ENCODE results near the gene BCL2L14.

BCL2L14 gene

GRCh38 chr12:12064596-12064995 lies 6.1 kb upstream of the BCL2L14 start:
- DNase-seq, result no peak

DNA sequence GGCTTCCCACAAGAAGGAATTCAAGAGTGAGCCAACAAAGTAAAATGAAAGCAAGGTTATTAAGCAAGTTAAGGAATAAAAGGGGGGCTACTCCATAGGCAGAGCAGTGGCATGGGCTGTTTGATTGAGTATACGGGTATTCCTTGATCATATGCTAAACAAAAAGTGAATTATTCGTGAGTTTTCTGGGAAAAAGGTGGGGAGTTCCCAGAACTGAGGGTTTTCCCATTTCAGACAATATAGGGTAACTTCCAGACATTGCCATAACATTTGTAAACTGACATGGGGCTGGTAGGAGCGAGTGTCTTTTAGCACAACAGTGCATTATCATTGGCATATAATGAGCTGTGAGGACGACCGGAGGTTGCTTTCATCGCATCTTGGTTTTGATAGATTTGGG lies 2.0 kb upstream of the BCL2L14 start:
- peak; percentile 81 to 82 for DNase-seq

GRCh38 chr12:12069821-12070548 lies 754 bp upstream of the BCL2L14 start:
- DNase-seq, result peak; percentile 91 to 94

GRCh38 chr12:12072064-12072760 lies 1.5 kb downstream of the BCL2L14 start:
- no peak for DNase-seq

- DNase-seq, result no peak
These were observed 8.6 kb downstream of the BCL2L14 start for GRCh38 chr12:12079291-12079690.

DNA sequence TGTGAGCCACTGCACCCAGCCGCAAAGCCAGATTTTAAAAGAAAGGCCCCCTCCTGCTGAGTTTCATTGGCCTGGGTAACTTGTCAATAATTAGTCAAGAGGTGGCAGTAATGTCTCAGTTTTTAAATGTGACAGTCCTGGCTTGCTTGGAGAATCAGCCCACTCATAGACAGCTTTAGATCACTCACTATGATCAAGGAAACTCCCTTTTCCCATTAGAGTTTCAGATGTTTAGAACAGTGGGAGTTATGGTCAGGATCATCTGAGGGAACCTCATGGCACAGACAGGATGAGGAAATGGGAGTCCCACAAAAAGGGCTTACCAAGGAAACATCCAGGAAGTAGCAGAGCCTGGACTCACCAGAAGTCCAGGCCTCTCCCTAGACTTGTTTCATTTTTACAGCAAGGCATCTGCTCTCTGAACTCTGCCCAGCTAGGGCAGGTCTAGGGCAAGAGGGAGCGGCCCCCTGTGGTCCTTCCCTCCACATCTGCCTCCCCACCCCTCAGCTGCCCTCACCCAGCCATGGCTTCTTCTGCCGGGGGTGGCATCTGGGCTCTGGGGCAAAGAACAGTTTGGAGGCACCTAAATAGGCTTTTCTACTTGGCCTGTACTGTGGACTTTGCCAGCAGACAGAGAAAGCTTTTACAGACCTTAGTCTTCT lies 11.2 kb downstream of the BCL2L14 start:
- peak; percentile 78 to 87 for DNase-seq

- no peak for DNase-seq
These were observed 12.9 kb downstream of the BCL2L14 start for GRCh38 chr12:12083688-12084087.

DNA sequence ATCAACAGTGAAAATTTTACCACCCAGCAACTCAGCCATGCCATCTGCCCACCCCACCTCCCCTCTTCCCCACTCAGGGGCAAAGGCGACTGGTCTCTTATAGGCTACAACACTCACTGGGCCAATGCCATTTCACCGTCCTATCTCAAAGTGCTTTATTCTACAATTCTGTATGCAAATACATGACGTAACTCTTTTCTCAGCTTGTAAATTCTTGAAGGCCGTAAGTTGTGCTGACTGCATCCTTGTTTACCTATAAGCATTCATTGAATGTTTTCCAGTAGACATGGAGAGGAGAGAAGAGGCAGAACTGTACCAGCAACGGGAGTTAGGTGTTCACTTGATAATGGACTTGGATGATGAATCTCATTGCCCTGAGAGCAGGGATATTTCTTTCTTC lies 15.6 kb downstream of the BCL2L14 start:
- DNase-seq, result no peak

GRCh38 chr12:12086973-12087692 lies 16.4 kb downstream of the BCL2L14 start:
- DNase-seq, result no peak

DNA sequence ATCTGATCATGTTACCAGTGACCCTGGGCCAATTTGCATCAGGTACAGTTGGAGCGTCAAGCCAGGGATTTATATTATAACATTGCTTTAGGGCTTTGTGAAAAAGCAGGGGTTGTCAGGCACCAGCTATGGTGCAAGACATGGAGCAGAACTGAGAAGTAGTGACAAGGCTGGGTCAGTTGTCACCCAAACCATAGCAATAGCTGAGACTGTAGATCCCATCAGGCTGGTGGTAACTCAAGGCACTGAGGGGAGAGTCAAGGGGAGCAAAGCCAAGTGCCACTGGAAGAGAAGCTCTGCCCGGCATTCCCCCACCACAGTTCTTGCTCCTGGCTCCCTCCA lies 16.9 kb downstream of the BCL2L14 start:
- DNase-seq, result no peak

- no peak for DNase-seq
These were observed 17.4 kb downstream of the BCL2L14 start for GRCh38 chr12:12088147-12088546.

- DNase-seq, result no peak
These were observed 18.0 kb downstream of the BCL2L14 start for GRCh38 chr12:12088761-12089160.

DNA sequence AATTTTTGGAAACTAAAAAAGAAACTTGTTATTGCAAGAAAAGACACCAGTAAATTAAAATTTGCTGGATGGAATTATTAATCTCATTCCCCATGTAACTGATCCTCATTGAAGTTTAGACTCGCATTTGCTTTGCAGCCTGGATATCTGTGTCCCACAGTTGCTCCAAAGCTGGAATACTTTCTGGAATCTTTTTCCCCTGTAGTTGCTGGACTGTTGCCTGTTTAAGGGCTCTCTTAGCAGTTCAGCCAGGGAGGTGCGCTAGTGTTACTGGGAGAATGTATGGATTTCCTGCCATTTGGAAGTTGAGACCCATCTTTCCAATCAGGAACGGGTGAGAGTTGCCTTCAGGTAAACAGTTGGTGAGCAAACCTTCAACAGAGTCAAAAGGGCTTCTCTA lies 20.3 kb downstream of the BCL2L14 start:
- no peak for DNase-seq

DNA sequence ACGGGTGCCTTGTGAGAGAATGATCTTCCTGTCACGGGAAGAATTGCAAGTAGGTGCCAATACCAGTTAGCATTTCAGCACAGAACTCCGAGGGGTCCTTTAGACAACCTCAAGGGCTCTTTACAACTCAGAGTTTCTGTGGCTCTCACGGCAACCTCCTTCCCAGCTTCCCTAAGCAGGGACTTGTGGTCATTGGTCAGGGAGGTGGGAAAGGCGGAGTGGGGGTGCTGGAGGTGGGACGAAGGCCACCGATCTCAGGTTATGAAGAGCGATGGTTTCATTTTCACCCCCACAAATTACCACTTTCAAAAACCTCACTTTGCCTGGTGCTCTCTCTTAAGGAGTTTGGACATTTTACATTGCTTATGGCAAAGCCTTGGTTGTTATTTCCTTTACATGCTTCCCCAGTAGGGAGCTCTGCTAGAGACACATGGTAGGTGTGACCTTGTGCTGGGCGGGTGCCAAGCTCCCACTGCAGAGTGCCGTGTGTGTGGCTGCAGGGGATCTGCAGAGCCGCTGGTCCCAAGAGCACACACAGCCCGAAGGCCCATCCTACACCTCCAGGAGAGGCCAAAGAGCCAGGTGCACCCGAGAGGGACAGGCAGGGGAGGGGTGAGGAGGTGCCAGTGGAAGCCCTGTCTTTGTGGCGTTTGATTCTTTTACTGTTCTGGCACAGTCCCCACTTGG lies 21.4 kb downstream of the BCL2L14 start:
- no peak for DNase-seq

GRCh38 chr12:12094481-12094880 lies 23.7 kb downstream of the BCL2L14 start:
- DNase-seq, result no peak

- no peak for DNase-seq
These were observed 24.3 kb downstream of the BCL2L14 start for GRCh38 chr12:12095021-12095420.

GRCh38 chr12:12097891-12098690 lies 27.4 kb downstream of the BCL2L14 start:
- no peak for DNase-seq

DNA sequence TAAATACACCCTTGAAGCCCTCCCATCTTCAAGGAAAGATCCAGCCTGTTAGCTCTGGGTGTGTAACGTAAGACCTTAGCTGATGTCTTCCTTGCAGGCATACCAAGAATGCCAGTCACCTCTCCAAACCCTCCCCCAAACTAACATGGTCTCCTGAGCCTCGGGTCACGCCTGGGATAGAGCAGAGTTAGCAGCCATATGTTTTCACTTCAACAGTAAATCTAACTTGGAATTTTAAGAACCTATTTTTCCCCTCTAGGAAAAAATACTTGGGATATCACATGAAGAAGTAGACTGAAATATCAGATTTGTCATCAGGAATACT lies 27.9 kb downstream of the BCL2L14 start:
- DNase-seq, result no peak

DNA sequence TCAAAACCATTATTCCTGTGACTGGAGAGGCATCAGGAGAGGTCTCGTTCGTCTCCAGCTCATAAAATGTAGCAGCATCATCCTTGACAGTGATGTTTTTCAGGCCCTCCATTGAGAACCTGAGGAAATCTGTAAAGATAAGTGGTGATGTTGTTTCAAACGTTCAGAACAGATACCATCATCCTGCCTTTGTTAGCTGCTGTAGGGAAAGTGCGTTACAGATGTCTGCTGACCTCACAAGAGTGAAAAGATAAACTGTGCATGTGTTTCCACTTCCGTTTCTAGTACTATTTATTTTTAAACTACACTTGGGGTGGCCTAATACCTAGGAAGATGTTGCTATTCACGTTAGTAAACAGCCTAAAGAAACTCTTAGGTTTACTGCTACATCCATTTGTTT lies 28.4 kb downstream of the BCL2L14 start:
- DNase-seq, result no peak

GRCh38 chr12:12107678-12108077 lies 36.9 kb downstream of the BCL2L14 start:
- DNase-seq, result no peak

DNA sequence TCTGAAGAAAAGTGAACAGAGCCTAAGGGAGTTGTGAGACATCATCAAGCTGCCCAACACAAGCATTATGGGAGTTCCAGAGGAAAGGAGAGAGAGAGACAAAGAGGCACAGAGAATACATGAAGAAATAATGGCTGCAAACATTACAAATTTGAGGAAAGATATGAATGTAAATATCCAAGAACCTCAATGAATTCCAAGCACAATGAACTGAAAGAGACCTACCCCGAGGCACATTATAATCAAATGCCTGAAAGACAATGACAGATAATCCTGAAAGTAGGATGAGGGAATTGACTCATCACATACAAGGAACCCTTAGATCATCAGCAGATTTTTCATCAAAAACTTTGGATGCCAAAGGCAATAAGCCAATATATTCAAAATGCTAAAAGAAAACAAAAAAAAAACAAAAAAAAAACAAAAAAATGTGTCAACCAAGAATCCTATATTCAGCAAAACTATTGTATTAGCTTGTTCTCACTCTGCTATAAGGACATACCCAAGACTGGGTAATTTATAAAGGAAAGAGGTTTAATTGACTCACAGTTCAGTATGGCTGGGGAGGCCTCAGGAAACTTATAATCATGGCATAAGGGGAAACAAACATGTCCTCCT lies 37.8 kb downstream of the BCL2L14 start:
- no peak for DNase-seq
